GM08714 (cell line): ENCODE results near the gene EDEM3.
A peak's percentile ranks its signal among the peaks of the same experiment; 100 is the strongest.
"Not testable (repeated sequence)": the region's sequence is repeated elsewhere in the genome, so short reads cannot be mapped to it uniquely, and the experiment has no call there.

Source experiments
- H3K4me3 ChIP-seq: fragments of 200-500 bp; sonication (Bioruptor generic); 2 replicates; pipeline ENCODE4 v1.5.1; 2014; ENCODE audit warnings: mild to moderate bottlenecking, low read length, inconsistent platforms
- ZNF274 ChIP-seq: IDR thresholded peaks from 2 replicates; pipeline ENCODE4 v1.6.1; 2012; ENCODE audit warnings: mild to moderate bottlenecking, low read depth, low read length

Gene EDEM3

GRCh38 chr1:184754476-184755225 is at the start of gene EDEM3:
Gene EDEM3, minus strand, starts transcription at chr1:184754858. Its CDS starts 212 bp downstream, at chr1:184754646.
- TF ChIP-seq ZNF274: no peak
- peak within 1 kb of the TSS; percentile 89 for H3K4me3 ChIP-seq

- no peak overlapping the region for H3K4me3 ChIP-seq
- TF ChIP-seq ZNF274: no peak
Measured at GRCh38 chr1:184804220-184804619, 49.6 kb upstream of the EDEM3 start.

- H3K4me3 ChIP-seq: no peak overlapping the region
- TF ChIP-seq ZNF274: no peak
Measured at GRCh38 chr1:184803180-184803492, 48.5 kb upstream of the EDEM3 start.

GRCh38 chr1:184802354-184803179 is 47.9 kb upstream of the EDEM3 start:
- TF ChIP-seq ZNF274: no peak

GRCh38 chr1:184801503-184801902 is 46.8 kb upstream of the EDEM3 start:
- no peak for TF ChIP-seq ZNF274
- H3K4me3 ChIP-seq: no peak overlapping the region

More at GRCh38 chr1:184802354-184803179, 47.9 kb upstream of the EDEM3 start:
- no peak overlapping the region for H3K4me3 ChIP-seq

GRCh38 chr1:184800876-184801275 is 46.2 kb upstream of the EDEM3 start:
- TF ChIP-seq ZNF274: no peak
- H3K4me3 ChIP-seq: no peak overlapping the region

- TF ChIP-seq ZNF274: no peak
- H3K4me3 ChIP-seq: no peak overlapping the region
Measured at GRCh38 chr1:184793967-184794366, 39.3 kb upstream of the EDEM3 start.

- no peak overlapping the region for H3K4me3 ChIP-seq
- no peak for TF ChIP-seq ZNF274
Measured at GRCh38 chr1:184792450-184792969, 37.9 kb upstream of the EDEM3 start.

GRCh38 chr1:184791550-184791900 is 36.9 kb upstream of the EDEM3 start:
- H3K4me3 ChIP-seq: no peak overlapping the region
- TF ChIP-seq ZNF274: no peak

GRCh38 chr1:184790642-184791549 is 36.2 kb upstream of the EDEM3 start:
- TF ChIP-seq ZNF274: no peak
- no peak overlapping the region for H3K4me3 ChIP-seq

GRCh38 chr1:184789884-184790283 is 35.2 kb upstream of the EDEM3 start:
- TF ChIP-seq ZNF274: no peak
- H3K4me3 ChIP-seq: no peak overlapping the region

GRCh38 chr1:184788970-184789369 is 34.3 kb upstream of the EDEM3 start:
- TF ChIP-seq ZNF274: no peak
- H3K4me3 ChIP-seq: no peak overlapping the region

GRCh38 chr1:184785529-184785928 is 30.9 kb upstream of the EDEM3 start:
- no peak overlapping the region for H3K4me3 ChIP-seq

GRCh38 chr1:184783723-184784122 is 29.1 kb upstream of the EDEM3 start:
- not testable (repeated sequence) for H3K4me3 ChIP-seq

More at GRCh38 chr1:184785529-184785928, 30.9 kb upstream of the EDEM3 start:
- no peak for TF ChIP-seq ZNF274

GRCh38 chr1:184781941-184782340 is 27.3 kb upstream of the EDEM3 start:
- no peak overlapping the region for H3K4me3 ChIP-seq
- TF ChIP-seq ZNF274: no peak
